ENCODE measurements around the gene EML6.

DNA sequence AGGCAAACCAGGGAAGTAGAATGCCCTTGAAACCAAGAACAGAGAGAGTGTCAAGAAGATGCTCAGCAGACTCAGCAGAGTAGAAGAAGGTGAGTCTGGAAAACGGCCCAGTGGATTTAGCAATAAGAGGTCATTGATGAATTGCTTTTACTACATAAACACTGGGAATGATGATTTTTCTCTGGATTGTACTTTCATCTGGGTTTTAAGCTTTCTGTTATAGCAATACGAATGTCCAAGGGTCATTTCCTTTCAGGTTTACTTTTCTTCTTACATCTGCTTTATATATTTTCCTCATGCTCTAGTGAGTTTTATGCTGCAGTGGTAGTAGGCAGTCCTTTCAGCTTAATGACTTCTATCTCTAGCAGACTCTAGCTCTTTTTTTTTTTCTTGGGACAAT is 16.9 kb downstream of the EML6 start:
- TF ChIP-seq, protein P1, sequence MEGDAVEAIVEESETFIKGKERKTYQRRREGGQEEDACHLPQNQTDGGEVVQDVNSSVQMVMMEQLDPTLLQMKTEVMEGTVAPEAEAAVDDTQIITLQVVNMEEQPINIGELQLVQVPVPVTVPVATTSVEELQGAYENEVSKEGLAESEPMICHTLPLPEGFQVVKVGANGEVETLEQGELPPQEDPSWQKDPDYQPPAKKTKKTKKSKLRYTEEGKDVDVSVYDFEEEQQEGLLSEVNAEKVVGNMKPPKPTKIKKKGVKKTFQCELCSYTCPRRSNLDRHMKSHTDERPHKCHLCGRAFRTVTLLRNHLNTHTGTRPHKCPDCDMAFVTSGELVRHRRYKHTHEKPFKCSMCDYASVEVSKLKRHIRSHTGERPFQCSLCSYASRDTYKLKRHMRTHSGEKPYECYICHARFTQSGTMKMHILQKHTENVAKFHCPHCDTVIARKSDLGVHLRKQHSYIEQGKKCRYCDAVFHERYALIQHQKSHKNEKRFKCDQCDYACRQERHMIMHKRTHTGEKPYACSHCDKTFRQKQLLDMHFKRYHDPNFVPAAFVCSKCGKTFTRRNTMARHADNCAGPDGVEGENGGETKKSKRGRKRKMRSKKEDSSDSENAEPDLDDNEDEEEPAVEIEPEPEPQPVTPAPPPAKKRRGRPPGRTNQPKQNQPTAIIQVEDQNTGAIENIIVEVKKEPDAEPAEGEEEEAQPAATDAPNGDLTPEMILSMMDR (IDR thresholded peaks at IDR 0.05 in 4 of 5, conservative IDR thresholded peaks at IDR 0.05 in 1 of 5), result no peak
- no peak for TF ChIP-seq POLR2A (IDR thresholded peaks at IDR 0.05)

Data from gastrocnemius medialis (tissue), 4 donors.